A673 (cell line): ENCODE measurements around the gene AFAP1L1. TPM values are rescaled to one million over a fixed set of nuclear protein-coding genes. Genes with fewer than 3 reads are reported as not detected.

Source experiments
- BruUV-seq: library from RNA; stranded (reverse); fragments of 400-500 nt; replicated peaks from 2 replicates; lab custom pipeline; 2021; lab: Mats Ljungman, UMichigan
- CTCF ChIA-PET: fragments of 300-600 bp; sonication (Branson Sonifier 250); formaldehyde crosslinking; loops from one replicate; lab custom pipeline; 2022; ENCODE audit warnings: antibody characterized with exemption; lab: Charles Lee
- POLR2A ChIA-PET: fragments of 300-600 bp; sonication (Branson Sonifier 250); formaldehyde crosslinking; loops from one replicate; lab custom pipeline; 2022; ENCODE audit warnings: antibody characterized with exemption; ENCODE audit not compliant: low non-redundant PET; lab: Charles Lee
- DNase-seq: peaks from one replicate; pipeline ENCODE4 v3.0.0-alpha.2; 2015; ENCODE audit warnings: low spot score
- H3K27ac ChIP-seq: fragments of 200-600 bp; sonication (generic); 2 replicates; pipeline ENCODE4 v1.5.1; 2016; ENCODE audit warnings: mixed run types, low read depth, mild to moderate bottlenecking, mixed read lengths, antibody characterized with exemption, low read length; ENCODE audit not compliant: poor library complexity, severe bottlenecking
- H3K27me3 ChIP-seq: fragments of 200-600 bp; sonication (generic); replicated peaks from 2 replicates; pipeline ENCODE4 v1.6.1; 2017; ENCODE audit warnings: mixed run types, low read depth, mild to moderate bottlenecking, mixed read lengths, antibody characterized with exemption, low read length; ENCODE audit not compliant: insufficient read depth, poor library complexity
- H3K36me3 ChIP-seq: fragments of 200-600 bp; sonication (generic); 2 replicates; pipeline ENCODE4 v1.6.1; 2016; ENCODE audit warnings: mixed run types, mild to moderate bottlenecking, mixed read lengths, antibody characterized with exemption, low read length; ENCODE audit not compliant: insufficient read depth, poor library complexity, severe bottlenecking
- H3K4me1 ChIP-seq: fragments of 200-600 bp; sonication (generic); 2 replicates; pipeline ENCODE4 v1.6.1; 2017; ENCODE audit warnings: mixed run types, mild to moderate bottlenecking, mixed read lengths, antibody characterized with exemption, low read length; ENCODE audit not compliant: insufficient read depth, poor library complexity, severe bottlenecking
- H3K4me3 ChIP-seq: fragments of 200-600 bp; sonication (generic); 2 replicates; pipeline ENCODE4 v1.5.1; 2016; ENCODE audit warnings: low read depth, mixed run types, mild to moderate bottlenecking, mixed read lengths, low read length; ENCODE audit not compliant: poor library complexity, severe bottlenecking
- H3K9me3 ChIP-seq: fragments of 200-600 bp; sonication (generic); 2 replicates; pipeline ENCODE4 v1.6.1; 2016; ENCODE audit warnings: mixed run types, low read depth, mild to moderate bottlenecking, mixed read lengths, antibody characterized with exemption, low read length; ENCODE audit not compliant: poor library complexity, severe bottlenecking
- EZH2 ChIP-seq: fragments of 200-600 bp; sonication (generic); IDR thresholded peaks from 2 replicates; pipeline ENCODE4 v1.6.1; 2017; ENCODE audit warnings: borderline replicate concordance, low read depth, mild to moderate bottlenecking, mixed read lengths, antibody characterized with exemption, low read length; ENCODE audit not compliant: poor library complexity, severe bottlenecking
- intact Hi-C: fragments of 100-400 bp; cut with micrococcal nuclease; formaldehyde crosslinking; loops from one replicate; pipeline ENCODE4 v1.10.0; 2022; ENCODE audit not compliant: unreplicated experiment
- total RNA-seq: library from RNA; stranded (reverse); gene quantifications from 2 replicates; pipeline ENCODE4 v1.2.3, GENCODE V29; 2021
- TF ChIP-seq, protein P1 (sequence below): fragments of 300-800, 200-600 bp; sonication (generic); conservative IDR thresholded peaks from 2 replicates; pipeline ENCODE4 v1.5.1; 2017; ENCODE audit warnings: low read depth, mild to moderate bottlenecking, antibody characterized with exemption, low read length, moderate library complexity, mixed read lengths

Gene AFAP1L1
- total RNA-seq, 1 experiment from 2014 or later, result 0.21 TPM

DNA sequence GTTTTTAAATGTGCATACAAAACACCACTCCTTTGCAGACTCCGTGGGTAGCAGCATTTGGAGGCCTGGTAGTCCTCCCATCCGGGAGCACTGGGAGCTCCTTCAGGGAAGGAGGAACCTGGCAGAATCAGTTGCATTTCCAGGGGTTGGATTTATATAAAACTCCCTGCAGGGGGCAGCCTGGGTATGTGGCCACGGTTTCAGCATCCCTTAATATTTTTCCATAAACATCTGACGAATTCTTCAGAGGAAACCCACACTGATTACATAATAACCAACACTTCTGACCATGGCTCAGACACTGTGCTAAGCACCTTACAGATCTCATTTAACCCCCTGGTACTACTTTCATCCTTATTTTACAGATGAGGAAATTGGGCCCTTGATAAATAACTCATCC, 6.1 kb upstream of the AFAP1L1 start:
- peak; percentile 33 for DNase-seq
- ChIA-PET CTCF (interaction anchor here (0.6 kb wide), 1 partner anchor 140 kb away, joined by 4 read pairs; no protein-coding TSS in a partner anchor), POLR2A (no interaction called here)
- Histone ChIP-seq H3K27ac (no peak overlapping the region), H3K27me3 (peaks cover 44% of the 10 kb centered on the region), H3K9me3 (no peaks in the 10 kb centered on the region), H3K4me3 (no peak overlapping the region), H3K36me3 (no peaks in the 10 kb centered on the region), H3K4me1 (no peaks in the 10 kb centered on the region)
- BruUV-seq, result no TSS peak
- intact Hi-C loops, result loop anchor here (5.0 kb wide), 1 partner anchor 523 kb away; no protein-coding TSS in a partner anchor
- no peak for TF ChIP-seq EZH2
- TF ChIP-seq, protein P1, sequence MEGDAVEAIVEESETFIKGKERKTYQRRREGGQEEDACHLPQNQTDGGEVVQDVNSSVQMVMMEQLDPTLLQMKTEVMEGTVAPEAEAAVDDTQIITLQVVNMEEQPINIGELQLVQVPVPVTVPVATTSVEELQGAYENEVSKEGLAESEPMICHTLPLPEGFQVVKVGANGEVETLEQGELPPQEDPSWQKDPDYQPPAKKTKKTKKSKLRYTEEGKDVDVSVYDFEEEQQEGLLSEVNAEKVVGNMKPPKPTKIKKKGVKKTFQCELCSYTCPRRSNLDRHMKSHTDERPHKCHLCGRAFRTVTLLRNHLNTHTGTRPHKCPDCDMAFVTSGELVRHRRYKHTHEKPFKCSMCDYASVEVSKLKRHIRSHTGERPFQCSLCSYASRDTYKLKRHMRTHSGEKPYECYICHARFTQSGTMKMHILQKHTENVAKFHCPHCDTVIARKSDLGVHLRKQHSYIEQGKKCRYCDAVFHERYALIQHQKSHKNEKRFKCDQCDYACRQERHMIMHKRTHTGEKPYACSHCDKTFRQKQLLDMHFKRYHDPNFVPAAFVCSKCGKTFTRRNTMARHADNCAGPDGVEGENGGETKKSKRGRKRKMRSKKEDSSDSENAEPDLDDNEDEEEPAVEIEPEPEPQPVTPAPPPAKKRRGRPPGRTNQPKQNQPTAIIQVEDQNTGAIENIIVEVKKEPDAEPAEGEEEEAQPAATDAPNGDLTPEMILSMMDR, result 0 out of 2 replicates have a peak, but pooled peaks have one; percentile 35

DNA sequence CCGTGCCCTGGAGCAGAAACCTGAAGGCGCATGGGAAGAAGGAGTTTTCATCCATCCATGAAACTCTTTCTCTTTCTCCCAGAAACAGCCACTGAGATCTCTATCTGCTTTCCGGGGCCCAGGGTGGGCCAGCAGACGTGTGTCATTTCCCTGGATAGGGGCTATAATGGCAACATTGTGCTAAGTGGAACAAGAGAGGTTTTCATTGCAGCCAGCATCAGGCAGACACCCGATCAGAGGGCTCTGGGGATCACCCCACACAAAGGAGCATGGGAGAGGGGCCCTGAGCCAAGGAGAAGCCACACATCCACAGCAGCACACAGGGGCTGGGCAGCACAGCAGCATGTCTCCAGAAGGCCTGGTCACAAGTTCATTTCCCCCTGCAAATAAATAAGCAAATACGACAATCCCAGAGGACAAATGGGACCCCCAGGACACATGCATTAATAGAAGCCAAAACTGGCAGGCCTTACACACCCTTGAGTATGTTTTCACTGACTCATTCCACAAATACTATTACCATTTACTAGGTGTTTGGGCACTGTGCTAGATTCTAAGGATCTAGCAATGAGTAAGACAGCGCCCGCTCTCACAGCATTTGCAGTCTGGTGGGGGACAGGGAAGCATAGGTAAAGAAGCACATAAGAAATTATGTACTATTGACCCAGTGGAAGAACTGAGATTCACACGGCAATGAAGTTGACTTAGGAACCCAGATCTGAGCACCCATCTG, 4.3 kb upstream of the AFAP1L1 start:
- DNase-seq, result no peak
- Histone ChIP-seq H3K27ac (no peak overlapping the region), H3K36me3 (no peaks in the 10 kb centered on the region), H3K4me1 (no peaks in the 10 kb centered on the region), H3K9me3 (no peaks in the 10 kb centered on the region), H3K27me3 (peaks cover 44% of the 10 kb centered on the region), H3K4me3 (no peak overlapping the region)
- ChIA-PET CTCF (interaction anchor here (0.5 kb wide), 1 partner anchor 415 kb away, joined by 8 read pairs; no protein-coding TSS in a partner anchor), POLR2A (no interaction called here)
- intact Hi-C loops, result loop anchor here (5.0 kb wide), 1 partner anchor 525 kb away; no protein-coding TSS in a partner anchor
- no TSS peak for BruUV-seq
- TF ChIP-seq, protein P1, result no peak
- TF ChIP-seq EZH2, result no peak

DNA sequence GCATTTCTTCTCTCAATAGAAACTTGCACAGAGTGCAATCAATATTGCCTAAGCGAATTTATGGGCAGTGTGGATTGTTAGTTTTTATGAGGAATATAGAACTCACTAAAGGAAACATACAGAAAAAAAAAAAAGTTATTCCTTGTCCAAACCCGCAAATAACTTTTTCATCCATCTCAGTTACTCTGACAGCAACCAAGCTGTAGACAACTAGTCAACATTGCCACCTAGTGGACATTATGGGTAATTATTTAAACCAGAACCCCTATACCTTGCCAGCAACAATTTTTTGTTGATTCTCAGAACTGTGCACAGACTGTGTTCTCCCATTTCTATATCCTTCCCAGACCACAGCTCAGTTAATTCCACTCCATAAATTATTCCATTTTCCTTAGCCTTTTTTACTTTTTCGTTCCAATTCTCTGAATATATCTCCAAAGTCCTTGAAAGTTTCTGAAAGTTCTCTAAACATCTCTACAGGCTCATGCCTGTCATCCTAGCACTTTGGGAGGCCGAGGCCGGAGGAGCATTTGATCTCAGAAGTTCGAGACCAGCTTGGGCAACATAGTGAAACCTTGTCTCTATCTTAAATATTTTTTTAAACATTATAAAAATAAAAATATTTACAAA, 2.6 kb upstream of the AFAP1L1 start:
- intact Hi-C loops, result loop anchor here (2.0 to 5.0 kb wide), 2 partner anchors 128 to 527 kb away; partner anchors contain the start of gene ABLIM3
- ChIA-PET CTCF (interaction anchor here (1.2 kb wide), 2 partner anchors 10 to 1762 kb away, joined by 3 to 5 read pairs; no protein-coding TSS in a partner anchor), POLR2A (no interaction called here)
- DNase-seq, result peak; percentile 68
- H3K4me3 ChIP-seq, result no peak overlapping the region
- TF ChIP-seq, protein P1, result peak; percentile 69
- no peak for TF ChIP-seq EZH2
- no peak overlapping the region for H3K27ac ChIP-seq
- no peaks in the 10 kb centered on the region for H3K36me3 ChIP-seq
- no peaks in the 10 kb centered on the region for H3K9me3 ChIP-seq
- no peaks in the 10 kb centered on the region for H3K4me1 ChIP-seq
- no TSS peak for BruUV-seq
- H3K27me3 ChIP-seq, result peaks cover 39% of the 10 kb centered on the region
